ENCODE results near the gene HELB. TPM values are rescaled to one million over a fixed set of nuclear protein-coding genes. Genes with fewer than 3 reads are reported as not detected.

HELB gene
- total RNA-seq, 1 experiment from 2014 or later = 9.6 TPM

DNA sequence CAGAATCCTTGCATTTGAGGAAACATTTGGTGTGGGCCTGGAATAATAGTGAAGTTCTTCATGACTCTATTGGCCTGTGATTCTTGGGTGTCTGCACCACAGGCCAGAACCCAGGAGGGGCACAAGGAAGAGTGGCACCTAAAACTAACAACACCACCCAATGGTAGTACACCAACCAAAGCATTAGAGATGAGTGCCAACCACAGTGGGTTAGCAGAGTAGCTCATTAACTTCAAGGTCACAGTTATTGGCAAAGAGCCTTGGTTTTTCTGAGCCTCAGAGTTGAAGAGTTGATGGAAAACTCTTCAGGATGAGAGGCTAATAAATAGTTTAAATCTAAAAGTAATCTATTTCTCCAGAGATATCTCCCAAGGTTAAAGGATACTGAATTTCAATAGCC, 57.0 kb downstream of the HELB start:
- CTCF ChIA-PET = no interaction called here
- TF ChIP-seq, protein P1, sequence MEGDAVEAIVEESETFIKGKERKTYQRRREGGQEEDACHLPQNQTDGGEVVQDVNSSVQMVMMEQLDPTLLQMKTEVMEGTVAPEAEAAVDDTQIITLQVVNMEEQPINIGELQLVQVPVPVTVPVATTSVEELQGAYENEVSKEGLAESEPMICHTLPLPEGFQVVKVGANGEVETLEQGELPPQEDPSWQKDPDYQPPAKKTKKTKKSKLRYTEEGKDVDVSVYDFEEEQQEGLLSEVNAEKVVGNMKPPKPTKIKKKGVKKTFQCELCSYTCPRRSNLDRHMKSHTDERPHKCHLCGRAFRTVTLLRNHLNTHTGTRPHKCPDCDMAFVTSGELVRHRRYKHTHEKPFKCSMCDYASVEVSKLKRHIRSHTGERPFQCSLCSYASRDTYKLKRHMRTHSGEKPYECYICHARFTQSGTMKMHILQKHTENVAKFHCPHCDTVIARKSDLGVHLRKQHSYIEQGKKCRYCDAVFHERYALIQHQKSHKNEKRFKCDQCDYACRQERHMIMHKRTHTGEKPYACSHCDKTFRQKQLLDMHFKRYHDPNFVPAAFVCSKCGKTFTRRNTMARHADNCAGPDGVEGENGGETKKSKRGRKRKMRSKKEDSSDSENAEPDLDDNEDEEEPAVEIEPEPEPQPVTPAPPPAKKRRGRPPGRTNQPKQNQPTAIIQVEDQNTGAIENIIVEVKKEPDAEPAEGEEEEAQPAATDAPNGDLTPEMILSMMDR (IDR thresholded peaks at IDR 0.05; ENCODE audit: unreplicated experiment) = no peak
- H3K27me3 Mint-ChIP-seq (ENCODE audit: unreplicated experiment) = no peaks in the 10 kb centered on the region
- H3K9me3 Mint-ChIP-seq (ENCODE audit: low read depth, unreplicated experiment) = no peaks in the 10 kb centered on the region
- H3K27ac Mint-ChIP-seq (ENCODE audit: unreplicated experiment) = no peak overlapping the region
- no TSS peak for BruUV-seq (replicated peaks)
- intact Hi-C loops (cut with micrococcal nuclease; ENCODE audit: unreplicated experiment) = loop anchor here (10.0 kb wide), 1 partner anchor 196 kb away; no protein-coding TSS in a partner anchor
- no peak for DNase-seq
- H3K4me3 Mint-ChIP-seq (ENCODE audit: low read depth, unreplicated experiment) = no peak overlapping the region
- no peaks in the 10 kb centered on the region for H3K36me3 Mint-ChIP-seq (ENCODE audit: insufficient read depth, unreplicated experiment)
- H3K4me1 Mint-ChIP-seq (ENCODE audit: low read depth, unreplicated experiment) = no peaks in the 10 kb centered on the region

DNA sequence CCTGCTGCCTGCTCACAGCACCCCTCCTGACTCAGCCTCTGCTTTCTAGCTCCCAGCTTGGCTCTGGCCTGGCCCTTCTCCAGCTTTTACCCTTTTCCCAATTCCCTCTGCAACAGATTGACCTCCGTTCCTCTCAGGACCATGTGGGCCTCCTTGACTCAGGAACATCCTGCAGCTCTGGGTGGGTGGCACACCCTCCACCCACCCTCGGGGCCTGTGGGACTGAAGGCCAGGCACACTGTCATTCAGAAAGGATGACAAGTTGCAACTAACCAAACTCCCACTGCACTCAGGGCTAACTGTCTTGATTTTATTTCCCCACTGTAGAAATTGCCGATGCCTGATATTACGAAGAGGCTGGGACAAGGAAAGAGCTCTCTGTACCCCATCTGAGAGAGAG, 59.4 kb downstream of the HELB start:
- DNase-seq = no peak
- H3K4me1 Mint-ChIP-seq (ENCODE audit: low read depth, unreplicated experiment) = no peaks in the 10 kb centered on the region
- no peaks in the 10 kb centered on the region for H3K27me3 Mint-ChIP-seq (ENCODE audit: unreplicated experiment)
- CTCF ChIA-PET = interaction anchor here (1.0 kb wide), 1 partner anchor 193 kb away, joined by 3 read pairs; no protein-coding TSS in a partner anchor
- intact Hi-C loops (cut with micrococcal nuclease; ENCODE audit: unreplicated experiment) = no loop called here
- TF ChIP-seq, protein P1 (IDR thresholded peaks at IDR 0.05; ENCODE audit: unreplicated experiment) = no peak
- BruUV-seq (replicated peaks) = no TSS peak
- no peak overlapping the region for H3K27ac Mint-ChIP-seq (ENCODE audit: unreplicated experiment)
- no peaks in the 10 kb centered on the region for H3K9me3 Mint-ChIP-seq (ENCODE audit: low read depth, unreplicated experiment)
- H3K4me3 Mint-ChIP-seq (ENCODE audit: low read depth, unreplicated experiment) = no peak overlapping the region
- H3K36me3 Mint-ChIP-seq (ENCODE audit: insufficient read depth, unreplicated experiment) = no peaks in the 10 kb centered on the region

DNA sequence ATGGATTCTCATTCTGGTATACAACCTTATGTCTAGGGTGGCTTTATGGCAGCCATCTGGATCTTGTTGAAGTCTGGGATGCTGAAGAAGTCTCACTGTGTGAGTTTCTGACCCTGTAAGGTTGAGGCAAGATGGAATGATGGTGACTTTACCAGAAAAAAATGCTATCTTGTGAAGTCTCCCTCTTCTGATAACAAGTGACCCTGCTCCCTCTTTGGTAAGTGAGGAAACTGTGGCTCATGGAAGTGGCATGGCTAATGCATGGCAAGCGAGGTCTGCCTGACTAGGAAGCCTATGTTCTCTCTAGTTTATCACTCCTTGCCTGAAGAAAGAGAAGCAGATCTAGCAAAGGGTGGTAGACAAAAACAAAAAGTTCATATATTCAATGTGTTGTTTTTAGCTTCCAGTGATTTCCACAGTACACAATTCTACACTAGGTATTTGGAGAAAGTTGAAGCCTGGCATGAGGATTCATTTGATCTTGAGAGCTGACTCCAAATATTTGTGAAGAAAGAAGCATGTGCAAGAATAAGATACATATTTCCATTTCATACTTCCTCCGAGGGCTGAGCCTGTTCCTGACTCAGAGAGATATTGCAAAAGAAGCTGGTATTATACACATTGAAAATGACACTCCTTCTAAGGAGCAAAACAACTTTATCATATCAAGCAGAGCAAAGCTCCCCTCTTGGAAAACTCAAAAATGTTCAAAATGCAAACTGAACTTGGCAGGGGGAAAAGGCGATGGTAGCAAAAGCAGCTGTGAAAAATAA, 63.6 kb downstream of the HELB start:
- no peak overlapping the region for H3K4me3 Mint-ChIP-seq (ENCODE audit: low read depth, unreplicated experiment)
- no TSS peak for BruUV-seq (replicated peaks)
- H3K27ac Mint-ChIP-seq (ENCODE audit: unreplicated experiment) = no peak overlapping the region
- CTCF ChIA-PET = no interaction called here
- intact Hi-C loops (cut with micrococcal nuclease; ENCODE audit: unreplicated experiment) = no loop called here
- TF ChIP-seq, protein P1 (IDR thresholded peaks at IDR 0.05; ENCODE audit: unreplicated experiment) = no peak
- no peaks in the 10 kb centered on the region for H3K36me3 Mint-ChIP-seq (ENCODE audit: insufficient read depth, unreplicated experiment)
- H3K9me3 Mint-ChIP-seq (ENCODE audit: low read depth, unreplicated experiment) = no peaks in the 10 kb centered on the region
- DNase-seq = no peak
- no peaks in the 10 kb centered on the region for H3K4me1 Mint-ChIP-seq (ENCODE audit: low read depth, unreplicated experiment)
- no peaks in the 10 kb centered on the region for H3K27me3 Mint-ChIP-seq (ENCODE audit: unreplicated experiment)

DNA sequence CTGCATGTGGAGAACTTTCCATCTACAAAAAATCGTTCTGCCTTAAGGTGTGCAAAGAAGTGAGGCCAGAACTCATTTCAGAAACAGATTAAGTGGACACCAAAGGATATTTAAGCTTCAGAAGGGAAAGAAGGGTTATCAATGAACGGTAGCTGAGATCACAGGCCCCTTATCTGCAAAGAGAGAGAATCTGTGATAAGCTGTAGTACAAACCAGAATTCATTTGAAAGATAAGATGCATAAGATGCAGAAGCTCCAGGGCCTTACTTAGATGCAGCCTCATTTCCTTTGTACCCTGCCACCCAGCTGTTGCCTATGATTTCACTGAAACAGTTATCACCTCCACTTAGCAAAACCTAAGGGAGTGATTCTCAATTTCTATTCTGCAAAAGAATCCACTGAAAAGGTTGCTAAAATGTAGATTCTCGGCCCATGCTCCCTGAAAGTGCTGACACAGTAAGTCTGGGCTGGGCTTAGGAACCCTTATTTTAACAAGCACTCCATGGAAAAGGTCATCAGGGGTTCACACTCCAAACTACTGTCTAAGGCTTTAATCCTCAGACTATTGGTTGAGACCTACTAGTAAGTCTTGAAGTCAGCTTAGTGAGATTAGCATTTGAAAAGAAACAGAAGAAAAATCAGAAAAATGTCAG, 64.8 kb downstream of the HELB start:
- BruUV-seq (replicated peaks) = no TSS peak

More for the DNA sequence above, 64.8 kb downstream of the HELB start:
- no peaks in the 10 kb centered on the region for H3K36me3 Mint-ChIP-seq (ENCODE audit: insufficient read depth, unreplicated experiment)
- TF ChIP-seq, protein P1 (IDR thresholded peaks at IDR 0.05; ENCODE audit: unreplicated experiment) = no peak
- intact Hi-C loops (cut with micrococcal nuclease; ENCODE audit: unreplicated experiment) = no loop called here
- no peak overlapping the region for H3K4me3 Mint-ChIP-seq (ENCODE audit: low read depth, unreplicated experiment)
- H3K27me3 Mint-ChIP-seq (ENCODE audit: unreplicated experiment) = no peaks in the 10 kb centered on the region
- H3K4me1 Mint-ChIP-seq (ENCODE audit: low read depth, unreplicated experiment) = no peaks in the 10 kb centered on the region
- no peak overlapping the region for H3K27ac Mint-ChIP-seq (ENCODE audit: unreplicated experiment)
- CTCF ChIA-PET = no interaction called here
- DNase-seq = no peak
- no peaks in the 10 kb centered on the region for H3K9me3 Mint-ChIP-seq (ENCODE audit: low read depth, unreplicated experiment)
